Neuronal stem cell (in vitro differentiated cells): ENCODE results near the gene PDZRN4.

Source experiments
- DNase-seq: peaks from one replicate; pipeline ENCODE4 v3.0.0-alpha.2; 2013; ENCODE audit warnings: low spot score
- H2AFZ ChIP-seq: one replicate; pipeline ENCODE4 v1.6.1; 2013; ENCODE audit warnings: mild to moderate bottlenecking, low read length, inconsistent platforms
- H2AK5ac ChIP-seq: 2 replicates; pipeline ENCODE4 v1.6.1; 2013; ENCODE audit warnings: low read depth, mild to moderate bottlenecking, inconsistent platforms, low read length, moderate library complexity, mixed read lengths
- H2BK120ac ChIP-seq: 2 replicates; pipeline ENCODE4 v1.6.1; 2013; ENCODE audit warnings: low read depth, mild to moderate bottlenecking, inconsistent platforms, low read length, moderate library complexity, mixed read lengths
- H2BK12ac ChIP-seq: one replicate; pipeline ENCODE4 v1.6.1; 2013; ENCODE audit warnings: low read length, inconsistent platforms
- H2BK15ac ChIP-seq: 2 replicates; pipeline ENCODE4 v1.6.1; 2013; ENCODE audit warnings: mild to moderate bottlenecking, low read length, inconsistent platforms, mixed read lengths
- H2BK5ac ChIP-seq: one replicate; pipeline ENCODE4 v1.6.1; 2013; ENCODE audit warnings: inconsistent platforms, mild to moderate bottlenecking, low read length, moderate library complexity
- H3K14ac ChIP-seq: one replicate; pipeline ENCODE4 v1.6.1; 2013; ENCODE audit warnings: low read length, inconsistent platforms
- H3K18ac ChIP-seq: 2 replicates; pipeline ENCODE4 v1.6.1; 2013; ENCODE audit warnings: low read length, inconsistent platforms
- H3K23ac ChIP-seq: 2 replicates; pipeline ENCODE4 v1.6.1; 2013; ENCODE audit warnings: low read depth, mild to moderate bottlenecking, mixed read lengths, low read length, inconsistent platforms; ENCODE audit not compliant: poor library complexity
- H3K27ac ChIP-seq: replicated peaks from 3 replicates; pipeline ENCODE4 v1.5.1; 2013; ENCODE audit warnings: low read length, inconsistent platforms
- H3K27me3 ChIP-seq, 3 experiments: 2 replicates each; pipeline ENCODE4 v1.6.1; 2013; ENCODE audit warnings: low read length in 3 of 3, mild to moderate bottlenecking in 2 of 3, inconsistent platforms in 1 of 3, low read depth in 1 of 3, mixed read lengths in 1 of 3, moderate library complexity in 1 of 3; ENCODE audit not compliant: control insufficient read depth in 3 of 3, insufficient read depth in 3 of 3
- H3K36me3 ChIP-seq, 2 donors: replicated peaks in 1 of 2; 2 replicates each; pipeline ENCODE4 v1.6.1; 2013; ENCODE audit warnings: low read length in 2 of 2; ENCODE audit not compliant: control insufficient read depth in 2 of 2, insufficient read depth in 2 of 2
- H3K4ac ChIP-seq: 2 replicates; pipeline ENCODE4 v1.6.1; 2013; ENCODE audit warnings: inconsistent platforms, mild to moderate bottlenecking, low read length, moderate library complexity
- H3K4me1 ChIP-seq, 2 donors: 1 replicate in 1 of 2; 2 replicates in 1 of 2; pipeline ENCODE4 v1.6.1; 2013; ENCODE audit warnings: low read length in 2 of 2, low read depth in 1 of 2; ENCODE audit not compliant: control insufficient read depth in 2 of 2, insufficient read depth in 1 of 2
- H3K4me2 ChIP-seq: one replicate; pipeline ENCODE4 v1.6.1; 2013; ENCODE audit warnings: mild to moderate bottlenecking, low read length, inconsistent platforms; ENCODE audit not compliant: insufficient read depth, poor library complexity, severe bottlenecking
- H3K4me3 ChIP-seq, 2 donors: 2 replicates each; pipeline ENCODE4 v1.5.1; 2013; ENCODE audit warnings: low read length in 2 of 2, mild to moderate bottlenecking in 2 of 2, inconsistent platforms in 1 of 2, moderate library complexity in 1 of 2
- H3K79me1 ChIP-seq: one replicate; pipeline ENCODE4 v1.6.1; 2013; ENCODE audit warnings: low read depth, mild to moderate bottlenecking, inconsistent platforms, low read length, moderate library complexity
- H3K9ac ChIP-seq: one replicate; pipeline ENCODE4 v1.6.1; 2013; ENCODE audit warnings: mild to moderate bottlenecking, low read depth, low read length, inconsistent platforms; ENCODE audit not compliant: poor library complexity
- H3K9me3 ChIP-seq, 2 donors: replicated peaks in 1 of 2; 2 replicates each; pipeline versions ENCODE3 to v1.6.1; 2013; ENCODE audit warnings: low read length in 2 of 2, mild to moderate bottlenecking in 2 of 2, inconsistent platforms in 1 of 2, low read depth in 1 of 2, mixed read lengths in 1 of 2, moderate library complexity in 1 of 2; ENCODE audit not compliant: control insufficient read depth in 2 of 2, insufficient read depth in 1 of 2
- H4K8ac ChIP-seq: one replicate; pipeline ENCODE4 v1.6.1; 2013; ENCODE audit warnings: low read depth, mild to moderate bottlenecking, inconsistent platforms, low read length, moderate library complexity
- H4K91ac ChIP-seq: one replicate; pipeline ENCODE4 v1.6.1; 2013; ENCODE audit warnings: low read length, low read depth, mild to moderate bottlenecking, inconsistent platforms; ENCODE audit not compliant: poor library complexity
- WGBS, 2 donors: extraction: QIAGEN DNeasy Blood & Tissue Kit; methylation state at CpG; one replicate each; pipeline ENCODE4 v1.1.7; 2013; ENCODE audit warnings: missing lambda C conversion rate in 2 of 2, mixed read lengths in 1 of 2; ENCODE audit not compliant: insufficient read length in 2 of 2, insufficient replicate concordance in 1 of 2; ENCODE audit errors: extremely low coverage in 2 of 2; 5-methylcytosine and 5-hydroxymethylcytosine counted together

The PDZRN4 gene

DNA sequence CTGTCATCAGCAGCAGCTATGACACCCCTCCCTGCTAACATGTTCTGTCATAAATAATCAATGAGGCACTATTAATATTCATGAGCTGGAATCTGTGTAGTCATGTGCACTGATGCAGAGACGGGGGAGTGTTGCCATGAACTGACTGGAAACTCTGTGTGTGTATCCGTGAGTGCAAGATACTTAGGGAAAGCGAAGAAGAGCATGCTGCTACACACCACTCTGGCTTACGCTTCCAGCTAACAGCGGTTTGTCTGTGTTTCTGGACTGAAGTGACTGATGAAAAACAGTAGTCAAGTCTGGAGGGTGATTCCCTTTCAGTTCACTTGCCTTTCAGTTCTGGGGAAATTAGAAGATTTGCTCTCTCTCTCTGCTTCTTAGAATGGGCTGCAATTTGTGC lies 249.4 kb downstream of the PDZRN4 start:
- Histone ChIP-seq H2BK12ac (no peak overlapping the region), H3K36me3 (no peaks in the 10 kb centered on the region), H2BK15ac (no peak overlapping the region), H3K9ac (no peak overlapping the region), H4K91ac (no peak overlapping the region), H2BK120ac (no peak overlapping the region), H2AK5ac (no peak overlapping the region), H3K4me2 (no peak overlapping the region), H3K27me3 (no peaks in the 10 kb centered on the region), H4K8ac (no peak overlapping the region), H3K18ac (no peak overlapping the region), H3K27ac (no peak overlapping the region), H3K79me1 (no peaks in the 10 kb centered on the region), H3K4me3 (peak overlapping the region in 1 of 2 donors; percentile 28), H3K4me1 (peaks cover 1 to 14% of the 10 kb centered on the region in 2 donors), H3K9me3 (no peaks in the 10 kb centered on the region), H3K4ac (no peak overlapping the region), H3K14ac (no peak overlapping the region), H2AFZ (peak overlapping the region; percentile 72), H2BK5ac (no peak overlapping the region), H3K23ac (no peak overlapping the region)
- WGBS, 2 donors: no CpG with 5 or more reads among the region's 5 CpGs
- no peak for DNase-seq

DNA sequence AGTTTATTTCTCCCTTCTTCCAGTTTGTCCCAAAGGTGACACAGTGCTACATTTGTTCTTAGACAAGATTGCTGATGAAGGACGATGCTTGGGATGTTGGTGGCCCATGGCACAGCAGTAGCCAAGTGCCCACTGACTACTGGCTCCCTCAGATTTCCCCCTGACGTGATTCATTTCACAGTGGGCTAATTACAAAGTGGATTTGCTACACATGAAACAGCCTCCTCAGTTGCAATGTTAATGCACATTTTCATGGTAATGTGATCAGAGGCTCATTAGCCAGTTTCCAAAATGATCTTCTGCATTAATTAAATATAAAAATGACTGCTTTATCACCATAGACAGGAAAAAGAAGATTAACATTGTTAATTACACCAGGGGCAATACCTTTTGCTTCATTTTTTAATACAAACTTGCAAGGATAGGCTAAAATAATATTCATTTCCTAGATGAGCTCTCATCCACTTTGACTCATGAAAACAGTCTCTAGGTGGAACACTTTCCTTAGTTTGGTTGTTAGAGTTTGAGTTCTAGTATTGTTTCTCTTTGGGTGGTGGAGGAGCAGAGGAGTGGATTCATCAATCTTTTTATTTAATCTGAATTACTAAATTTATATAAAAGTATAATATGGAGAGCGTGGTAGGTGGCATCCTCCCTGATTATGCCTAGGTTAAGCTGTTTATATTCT lies 250.9 kb downstream of the PDZRN4 start:
- Histone ChIP-seq H2BK120ac (no peak overlapping the region), H2AK5ac (no peak overlapping the region), H2BK15ac (no peak overlapping the region), H3K27ac (no peak overlapping the region), H3K27me3 (no peaks in the 10 kb centered on the region), H3K4me3 (peak overlapping the region in 1 of 2 donors; percentile 26), H3K4me1 (peaks cover 1 to 14% of the 10 kb centered on the region in 2 donors), H3K9me3 (no peaks in the 10 kb centered on the region), H3K4ac (no peak overlapping the region), H2BK5ac (no peak overlapping the region), H3K14ac (no peak overlapping the region), H4K91ac (no peak overlapping the region), H3K23ac (no peak overlapping the region), H2BK12ac (no peak overlapping the region), H3K4me2 (no peak overlapping the region), H3K36me3 (no peaks in the 10 kb centered on the region), H3K79me1 (no peaks in the 10 kb centered on the region), H2AFZ (peak overlapping the region; percentile 62), H3K18ac (no peak overlapping the region), H3K9ac (no peak overlapping the region), H4K8ac (no peak overlapping the region)
- no peak for DNase-seq
- WGBS, 2 donors: no CpG with 5 or more reads among the region's 3 CpGs

DNA sequence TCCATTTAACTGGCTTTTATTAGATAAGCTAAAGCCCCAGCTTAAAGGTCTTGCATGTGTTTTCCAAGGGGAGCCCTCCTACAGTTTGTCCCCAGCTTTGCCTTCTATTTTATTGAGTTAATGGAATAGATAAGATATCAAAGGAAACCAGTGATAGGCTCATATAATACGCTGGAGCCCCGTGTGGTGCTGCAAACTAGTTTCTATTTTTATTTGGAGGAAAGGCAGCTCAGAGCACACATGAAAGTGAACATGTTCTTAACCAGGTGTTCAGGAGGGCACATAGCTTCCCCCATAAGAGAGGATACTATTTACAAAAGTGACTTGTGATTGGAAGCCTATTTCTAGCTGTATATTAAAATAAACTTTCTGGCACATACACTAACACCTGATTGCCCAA lies 251.7 kb downstream of the PDZRN4 start:
- Histone ChIP-seq H3K14ac (no peak overlapping the region), H3K4ac (no peak overlapping the region), H3K27me3 (no peaks in the 10 kb centered on the region), H4K8ac (no peak overlapping the region), H3K23ac (no peak overlapping the region), H3K4me1 (peaks cover 1 to 14% of the 10 kb centered on the region in 2 donors), H2BK5ac (no peak overlapping the region), H2BK12ac (no peak overlapping the region), H4K91ac (no peak overlapping the region), H2AK5ac (no peak overlapping the region), H2BK15ac (no peak overlapping the region), H2BK120ac (no peak overlapping the region), H3K4me2 (no peak overlapping the region), H3K9me3 (no peaks in the 10 kb centered on the region), H3K27ac (no peak overlapping the region), H3K4me3 (no peak overlapping the region), H3K9ac (no peak overlapping the region), H3K18ac (no peak overlapping the region), H2AFZ (peak overlapping the region; percentile 62), H3K79me1 (no peaks in the 10 kb centered on the region), H3K36me3 (no peaks in the 10 kb centered on the region)
- DNase-seq: no peak
- no CpG with 5 or more reads among the region's 2 CpGs for WGBS, 2 donors

GRCh38 chr12:41441180-41441579 lies 253.1 kb downstream of the PDZRN4 start:
- Histone ChIP-seq H3K4me3 (no peak overlapping the region), H2AFZ (no peak overlapping the region), H2BK5ac (no peak overlapping the region), H3K9ac (no peak overlapping the region), H4K91ac (no peak overlapping the region), H3K23ac (no peak overlapping the region), H3K14ac (no peak overlapping the region), H3K79me1 (no peaks in the 10 kb centered on the region), H3K36me3 (no peaks in the 10 kb centered on the region), H2BK12ac (no peak overlapping the region), H3K18ac (no peak overlapping the region), H3K4me1 (peaks cover 0 to 14% of the 10 kb centered on the region in 2 donors), H3K27ac (no peak overlapping the region), H3K4me2 (no peak overlapping the region), H2AK5ac (no peak overlapping the region), H3K4ac (no peak overlapping the region), H2BK15ac (no peak overlapping the region), H3K9me3 (no peaks in the 10 kb centered on the region), H4K8ac (no peak overlapping the region), H3K27me3 (no peaks in the 10 kb centered on the region), H2BK120ac (no peak overlapping the region)
- no peak for DNase-seq
